HG03025 (cell line): Measurements from ENCODE around the gene FAM219A.
"Not testable (repeated sequence)": the region's sequence is repeated elsewhere in the genome, so short reads cannot be mapped to it uniquely, and the experiment has no call there.

Experiments used
- ATAC-seq: cut with Tn5 transposase; IDR thresholded peaks from one replicate; pipeline ENCODE4 v1.9.1; 2021; ENCODE audit warnings: mild to moderate bottlenecking, moderate library complexity; ENCODE audit not compliant: unreplicated experiment, low FRiP score

The FAM219A gene

GRCh38 chr9:34446951-34447350 is 11.4 kb downstream of the FAM219A start:
- ATAC-seq = no peak

DNA sequence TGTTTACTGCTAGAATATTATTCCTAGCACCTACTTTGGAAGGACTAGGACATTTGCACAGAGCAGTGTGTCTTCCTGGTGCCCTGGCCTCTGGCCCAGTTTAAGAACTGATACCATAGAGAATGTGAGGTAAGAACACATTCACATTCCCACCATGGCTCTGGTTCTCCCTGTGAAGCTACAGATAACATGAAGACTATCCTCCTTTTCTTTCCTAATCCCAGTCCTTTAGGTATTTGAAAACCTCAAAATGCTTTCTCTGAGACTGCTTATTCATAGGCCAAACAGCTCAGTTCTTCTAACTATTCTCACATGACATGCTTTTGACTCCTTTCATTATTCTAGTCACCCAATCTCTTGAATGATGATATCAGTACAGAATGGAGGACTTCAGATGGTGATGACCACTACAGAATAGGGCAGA is 11.9 kb downstream of the FAM219A start:
- ATAC-seq = no peak

GRCh38 chr9:34443976-34444375 is 14.4 kb downstream of the FAM219A start:
- no peak for ATAC-seq

GRCh38 chr9:34443533-34443932 is 14.8 kb downstream of the FAM219A start:
- no peak for ATAC-seq

DNA sequence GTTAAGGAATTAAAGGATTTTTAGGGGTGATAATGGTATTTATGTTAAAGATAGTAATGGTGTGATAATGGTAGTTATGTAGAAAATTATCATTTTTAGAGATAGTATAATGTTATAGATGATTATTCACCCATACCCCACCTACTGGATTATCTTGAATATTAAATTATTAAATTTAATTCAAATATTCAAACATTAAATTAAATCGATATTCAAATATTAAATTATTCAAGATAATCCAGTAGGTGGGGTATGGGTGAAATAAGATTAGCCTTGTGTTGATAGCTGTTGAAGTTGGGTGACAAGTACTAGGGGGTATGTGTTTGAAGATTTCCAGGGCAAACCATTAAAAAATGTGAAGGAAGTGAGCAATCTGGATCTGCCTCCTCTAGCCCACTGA is 15.6 kb downstream of the FAM219A start:
- no peak for ATAC-seq

- ATAC-seq = no peak
These were observed 18.4 kb downstream of the FAM219A start for GRCh38 chr9:34440017-34440416.

DNA sequence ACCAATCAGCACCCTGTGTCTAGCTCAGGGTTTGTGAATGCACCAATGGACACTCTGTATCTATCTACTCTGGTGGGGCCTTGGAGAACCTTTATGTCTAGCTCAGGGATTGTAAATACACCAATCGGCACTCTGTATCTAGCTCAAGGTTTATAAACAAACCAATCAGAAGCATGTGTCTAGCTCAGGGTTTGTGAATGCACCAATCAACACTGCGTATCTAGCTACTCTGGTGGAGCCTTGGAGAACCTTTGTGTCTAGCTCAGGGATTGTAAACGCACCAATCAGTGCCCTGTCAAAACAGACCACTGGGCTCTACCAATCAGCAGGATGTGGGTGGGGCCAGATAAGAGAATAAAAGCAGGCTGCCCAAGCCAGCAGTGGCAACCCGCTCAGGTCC is 19.9 kb downstream of the FAM219A start:
- not testable (repeated sequence) for ATAC-seq

DNA sequence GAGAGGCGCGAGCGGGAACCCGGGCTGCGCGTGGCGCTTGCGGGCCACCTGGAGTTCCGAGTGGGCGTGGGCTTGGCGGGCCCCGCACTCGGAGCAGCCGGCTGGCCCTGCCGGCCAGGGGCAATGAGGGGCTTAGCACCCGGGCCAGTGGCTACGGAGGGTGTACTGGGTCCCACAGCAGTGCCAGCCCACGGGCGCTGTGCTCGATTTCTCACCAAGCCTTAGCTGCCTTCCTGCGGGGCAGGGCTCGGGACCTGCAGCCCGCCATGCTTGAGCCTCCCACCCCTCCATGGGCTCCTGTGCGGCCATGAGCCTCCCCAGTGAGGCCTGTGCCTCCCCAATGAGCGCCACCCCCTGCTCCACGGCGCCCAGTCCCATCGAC is 20.5 kb downstream of the FAM219A start:
- ATAC-seq = not testable (repeated sequence)

GRCh38 chr9:34437006-34437925 is 21.1 kb downstream of the FAM219A start:
- no peak for ATAC-seq

GRCh38 chr9:34431667-34432066 is 26.7 kb downstream of the FAM219A start:
- ATAC-seq = no peak

DNA sequence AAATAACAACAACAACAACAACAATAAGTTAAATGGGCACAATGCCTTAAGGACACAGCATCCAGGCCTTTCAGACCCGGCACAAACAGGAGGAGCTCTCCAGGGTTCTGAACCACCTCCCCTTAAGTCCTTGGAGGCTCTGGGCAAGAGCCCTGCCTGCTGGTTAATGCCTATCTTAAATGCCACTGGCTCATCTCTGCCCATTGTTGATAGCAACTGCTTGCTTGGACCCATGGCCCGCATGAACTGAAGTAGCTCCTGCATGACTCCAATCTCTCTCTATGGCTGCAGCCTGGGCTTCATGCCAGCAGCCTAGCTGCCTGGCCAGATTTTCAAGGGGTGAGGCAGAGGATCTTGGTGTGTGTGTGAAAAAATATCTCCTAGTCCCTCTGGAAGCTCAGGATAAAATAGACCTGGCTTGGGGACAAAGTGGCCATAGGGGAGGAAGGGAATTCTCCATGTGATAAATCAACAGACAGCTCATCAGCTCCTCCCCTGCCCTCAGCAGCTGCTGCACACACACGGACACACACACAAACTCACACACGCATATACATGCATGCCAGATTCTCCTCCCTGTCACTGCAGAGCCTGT is 27.4 kb downstream of the FAM219A start:
- no peak for ATAC-seq

GRCh38 chr9:34428325-34428958 is 29.9 kb downstream of the FAM219A start:
- no peak for ATAC-seq

DNA sequence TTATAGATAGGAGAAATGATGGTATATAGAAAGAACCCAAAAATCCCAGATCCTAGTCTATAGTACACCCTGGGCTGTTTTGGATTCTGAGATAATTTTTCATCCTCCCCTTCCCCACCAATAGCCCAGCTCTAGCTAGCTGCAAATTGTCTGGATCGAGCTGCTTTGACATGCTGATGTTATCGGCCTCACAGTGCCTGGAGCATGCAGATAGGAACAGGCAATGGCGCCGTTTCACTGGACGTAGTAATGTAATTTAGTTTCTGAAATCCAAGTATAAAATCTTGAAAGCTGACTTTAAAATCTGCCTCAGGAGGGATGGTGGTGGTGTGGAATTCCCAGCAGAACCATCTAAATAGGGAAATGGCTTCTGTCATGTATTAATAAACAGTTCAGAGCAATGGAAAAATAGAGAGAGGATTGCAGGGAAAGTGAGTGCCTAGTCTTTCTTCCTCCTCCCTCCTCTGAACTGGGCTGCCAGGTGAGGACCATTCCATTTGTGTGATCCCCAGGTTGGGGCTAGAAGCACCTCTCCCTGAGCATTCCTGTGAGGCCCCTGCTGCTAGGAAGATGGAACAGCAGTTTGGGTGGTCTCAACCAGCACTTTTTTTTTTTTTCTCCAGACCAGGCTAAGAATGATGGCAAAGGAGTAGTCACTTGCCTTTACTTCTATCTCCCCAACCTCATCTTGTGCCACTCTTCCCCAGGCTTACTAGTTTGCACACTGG is 31.9 kb downstream of the FAM219A start:
- ATAC-seq = no peak

- no peak for ATAC-seq
These were observed 38.5 kb downstream of the FAM219A start for GRCh38 chr9:34419716-34420504.

GRCh38 chr9:34417734-34418133 is 40.6 kb downstream of the FAM219A start:
- ATAC-seq = no peak

DNA sequence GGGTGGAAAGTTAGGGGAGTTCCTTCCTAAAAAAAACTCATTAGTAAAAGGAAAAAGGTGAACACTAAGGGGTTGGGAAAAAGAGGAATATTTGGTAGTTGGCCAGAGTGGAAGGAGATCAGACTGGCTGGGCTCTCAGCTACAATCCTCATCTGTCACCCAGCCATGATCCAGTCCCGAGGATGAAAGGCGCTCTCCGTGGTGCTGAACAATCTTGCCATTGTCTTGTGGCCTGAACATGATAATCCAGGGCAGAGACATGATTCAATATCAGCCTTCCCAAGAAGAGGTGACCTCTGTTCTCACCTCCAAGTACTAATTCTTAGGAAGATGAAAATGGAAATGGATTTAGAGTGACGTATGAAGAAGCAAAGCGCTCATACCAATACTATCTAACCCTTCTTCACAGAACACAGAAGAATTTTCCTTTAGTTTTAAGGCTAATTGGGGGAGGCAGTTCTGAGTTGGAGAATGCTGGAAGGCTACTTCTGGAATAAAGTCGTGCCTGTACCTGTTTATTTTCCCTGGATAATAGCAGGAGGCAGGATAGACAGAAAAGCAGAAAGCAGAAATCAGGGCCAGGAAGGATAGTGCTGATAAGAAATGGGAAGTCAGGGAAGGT is 45.0 kb downstream of the FAM219A start:
- ATAC-seq = no peak

DNA sequence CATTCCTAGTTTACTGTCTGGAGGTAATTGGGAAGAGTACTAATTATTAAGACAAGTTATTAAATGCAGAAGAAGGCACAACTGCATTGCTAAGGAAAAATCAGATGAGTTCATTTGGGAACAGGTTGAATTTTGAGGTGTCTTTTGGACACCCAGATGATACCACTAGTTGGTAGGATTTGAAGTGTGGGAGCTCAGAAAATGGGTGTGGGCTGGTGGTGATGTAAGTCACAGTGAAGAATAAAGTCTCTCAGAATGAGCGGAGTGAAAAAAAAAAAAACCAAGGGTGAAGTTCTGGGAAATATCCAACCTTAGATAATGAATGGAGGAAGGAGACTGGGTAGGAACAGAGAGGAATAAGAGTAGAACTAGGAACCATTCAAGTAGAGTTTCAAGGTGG is 46.0 kb downstream of the FAM219A start:
- ATAC-seq = no peak

- no peak for ATAC-seq
These were observed 49.2 kb downstream of the FAM219A start for GRCh38 chr9:34409154-34409553.

GRCh38 chr9:34408173-34408572 is 50.2 kb downstream of the FAM219A start:
- ATAC-seq = no peak

- no peak for ATAC-seq
These were observed 52.2 kb downstream of the FAM219A start for GRCh38 chr9:34406219-34406618.
